MV-4-11 (cell line): Measurements from ENCODE around the gene STK33.

Experiments
- DNase-seq: peaks from one replicate; lab custom pipeline; 2025; lab: John Stamatoyannopoulos, UW

Gene STK33

GRCh38 chr11:8426076-8426475, 168.0 kb downstream of the STK33 start:
- DNase-seq = no peak

DNA sequence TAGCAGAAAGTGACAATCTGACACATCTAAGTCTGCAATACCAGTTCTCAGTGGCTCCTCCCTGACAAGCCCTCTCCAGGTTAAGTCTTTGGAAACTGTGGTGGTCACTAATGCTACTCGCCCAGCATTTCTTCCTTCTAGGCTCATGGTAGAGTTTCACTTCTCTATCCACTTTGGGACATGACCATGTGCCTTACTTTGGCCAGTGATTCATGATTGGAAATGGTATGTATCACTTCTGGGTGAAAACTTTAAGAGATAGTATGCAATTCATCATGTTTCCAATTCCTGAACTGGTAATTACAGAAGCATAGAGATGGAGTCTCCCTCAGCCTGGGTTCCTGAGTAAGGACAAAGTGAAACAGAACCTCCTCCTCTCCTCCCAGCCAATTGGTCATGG, 178.8 kb downstream of the STK33 start:
- peak; percentile 57 for DNase-seq

GRCh38 chr11:8408151-8408941, 185.7 kb downstream of the STK33 start:
- no peak for DNase-seq

GRCh38 chr11:8403310-8403709, 190.7 kb downstream of the STK33 start:
- DNase-seq = no peak

GRCh38 chr11:8392886-8393285, 201.1 kb downstream of the STK33 start:
- DNase-seq = no peak

GRCh38 chr11:8392166-8392565, 201.9 kb downstream of the STK33 start:
- DNase-seq = no peak

- no peak for DNase-seq
These were observed 203.0 kb downstream of the STK33 start for GRCh38 chr11:8390851-8391612.

- DNase-seq = peak; percentile 9
These were observed 204.7 kb downstream of the STK33 start for GRCh38 chr11:8389029-8389996.

- DNase-seq = no peak
These were observed 206.3 kb downstream of the STK33 start for GRCh38 chr11:8387693-8388092.

GRCh38 chr11:8387141-8387540, 206.9 kb downstream of the STK33 start:
- no peak for DNase-seq

DNA sequence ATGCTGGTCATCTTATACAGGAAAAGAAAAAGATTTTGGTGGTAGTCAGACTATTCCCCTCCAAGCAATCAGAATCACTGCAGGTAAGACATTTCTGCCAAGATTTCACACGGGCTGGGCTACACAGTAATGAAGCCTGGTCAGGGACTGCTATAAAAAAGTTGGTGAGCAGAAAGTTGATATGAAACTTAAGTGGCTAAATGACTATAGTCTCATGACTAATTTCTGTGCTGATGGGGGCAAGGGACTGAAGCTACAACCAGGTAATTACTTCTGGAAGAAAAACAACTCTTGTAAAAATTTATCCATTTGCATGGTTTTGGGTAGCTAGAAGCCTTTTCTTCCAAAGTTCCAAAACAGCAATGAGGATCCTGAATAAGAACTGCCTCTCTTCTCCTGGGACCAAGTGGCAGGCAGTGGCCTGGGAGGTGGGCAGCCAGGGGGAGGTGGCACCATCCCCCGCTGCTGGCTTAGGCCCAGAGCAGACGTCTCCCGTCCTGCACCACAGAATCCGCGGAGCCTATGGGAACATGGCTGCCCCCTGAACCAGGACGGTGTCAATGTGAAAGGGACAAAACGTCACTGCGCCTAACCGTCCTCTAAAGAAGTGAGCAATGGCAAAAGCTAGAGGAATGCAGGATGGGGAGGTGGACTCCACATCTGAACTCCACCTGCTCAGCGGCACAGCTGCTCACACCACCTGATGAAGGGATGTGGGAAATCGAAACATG, 207.7 kb downstream of the STK33 start:
- no peak for DNase-seq

- DNase-seq = no peak
These were observed 209.7 kb downstream of the STK33 start for GRCh38 chr11:8384199-8384821.

DNA sequence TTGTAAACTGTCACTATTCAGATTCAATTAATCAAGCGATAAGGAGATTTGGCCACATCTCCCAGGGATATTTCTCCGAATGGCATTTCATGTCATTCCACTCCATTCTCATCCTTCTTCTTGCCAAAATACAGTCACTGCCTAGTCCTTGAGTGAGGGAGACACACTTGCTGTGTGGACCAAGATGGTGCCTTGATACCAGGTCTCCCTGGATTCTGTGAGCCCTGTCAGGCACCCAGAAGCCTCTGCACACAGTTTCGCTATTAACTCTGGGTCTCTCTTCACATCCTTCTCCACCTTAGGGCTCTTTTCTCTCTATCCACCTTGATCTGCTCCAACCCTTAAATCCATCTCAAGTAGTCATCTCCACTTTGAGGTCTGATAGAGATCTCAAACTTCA, 210.4 kb downstream of the STK33 start:
- DNase-seq = no peak

- DNase-seq = no peak
These were observed 210.8 kb downstream of the STK33 start for GRCh38 chr11:8383227-8383626.

- no peak for DNase-seq
These were observed 211.5 kb downstream of the STK33 start for GRCh38 chr11:8382436-8383053.

DNA sequence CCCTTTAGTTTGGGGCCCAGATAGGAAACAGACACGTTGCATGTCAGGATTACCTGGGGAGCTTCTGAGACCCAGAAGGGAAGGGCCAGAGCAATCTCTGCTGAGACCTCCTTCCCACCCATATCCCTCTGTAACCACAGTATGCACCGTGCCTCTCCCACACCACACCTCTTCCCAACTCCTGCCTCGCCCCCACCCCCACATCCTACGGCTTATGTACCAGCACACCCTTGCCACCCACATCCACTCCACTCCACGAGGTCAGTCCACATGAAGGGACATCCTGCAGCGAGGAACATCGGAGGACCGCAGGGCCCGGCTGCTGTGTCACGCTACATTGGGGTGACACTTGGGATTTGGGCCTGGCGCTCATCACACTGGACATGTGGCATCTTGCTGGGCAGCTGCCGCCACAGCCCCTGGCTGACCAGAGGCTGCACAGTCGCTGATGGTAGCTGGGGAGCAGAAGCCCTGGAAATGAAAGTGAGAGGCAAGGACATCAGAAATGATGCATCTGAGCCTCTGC, 212.1 kb downstream of the STK33 start:
- DNase-seq = no peak

- no peak for DNase-seq
These were observed 212.7 kb downstream of the STK33 start for GRCh38 chr11:8381343-8381742.

DNA sequence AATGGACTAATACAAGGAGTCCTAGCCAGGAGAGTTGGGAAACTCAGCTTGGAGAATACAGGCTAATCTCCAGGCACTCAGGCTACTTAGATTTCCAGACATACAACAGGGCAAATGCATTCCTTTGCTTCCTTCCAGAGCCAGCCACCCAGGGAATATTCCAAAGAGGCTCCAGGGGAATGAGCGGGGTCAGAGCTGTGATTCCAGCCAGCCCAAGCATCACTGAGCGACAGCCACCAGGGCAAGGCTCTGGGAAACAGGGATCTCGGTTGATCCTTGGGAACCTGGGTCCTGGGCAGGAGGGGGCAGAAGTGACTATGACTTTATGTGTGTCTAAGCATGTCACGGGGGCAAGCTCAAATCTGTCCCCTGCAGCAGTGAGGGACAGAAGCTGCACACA, 218.1 kb downstream of the STK33 start:
- DNase-seq = no peak

DNA sequence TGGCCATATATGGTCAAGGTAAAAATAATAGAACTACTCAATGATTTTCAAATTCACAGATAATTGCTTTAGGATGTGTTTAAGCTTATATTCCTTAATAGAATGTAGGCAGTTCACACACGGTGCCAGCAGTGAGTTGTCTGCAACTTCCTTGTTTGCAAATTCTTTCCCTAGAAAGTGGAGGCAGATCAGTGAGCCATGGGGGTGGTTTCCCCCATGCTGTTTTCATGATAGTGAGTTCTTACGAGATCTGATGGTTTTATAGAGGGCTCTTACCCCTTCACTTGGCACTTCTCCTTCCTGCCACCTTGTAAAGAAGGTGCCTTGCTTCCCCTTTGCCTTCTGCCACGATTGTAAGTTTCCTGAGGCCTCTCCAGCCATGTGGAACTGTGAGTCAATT, 218.6 kb downstream of the STK33 start:
- DNase-seq = no peak

GRCh38 chr11:8374716-8375115, 219.3 kb downstream of the STK33 start:
- no peak for DNase-seq
